AG10803 (cell line): Measurements from ENCODE around the gene LIX1.

Experiments
- DNase-seq: peaks from one replicate; pipeline ENCODE4 v3.0.0; 2010; ENCODE audit warnings: low read depth
- H3K4me3 ChIP-seq: 2 replicates; pipeline ENCODE4 v1.5.1; 2011; ENCODE audit warnings: mild to moderate bottlenecking, low read length, control low read depth
- TF ChIP-seq, protein P1 (sequence below): conservative IDR thresholded peaks from 2 replicates; pipeline ENCODE4 v1.5.1; 2011; ENCODE audit warnings: mild to moderate bottlenecking, low read length, control low read depth, inconsistent platforms

LIX1 gene

DNA sequence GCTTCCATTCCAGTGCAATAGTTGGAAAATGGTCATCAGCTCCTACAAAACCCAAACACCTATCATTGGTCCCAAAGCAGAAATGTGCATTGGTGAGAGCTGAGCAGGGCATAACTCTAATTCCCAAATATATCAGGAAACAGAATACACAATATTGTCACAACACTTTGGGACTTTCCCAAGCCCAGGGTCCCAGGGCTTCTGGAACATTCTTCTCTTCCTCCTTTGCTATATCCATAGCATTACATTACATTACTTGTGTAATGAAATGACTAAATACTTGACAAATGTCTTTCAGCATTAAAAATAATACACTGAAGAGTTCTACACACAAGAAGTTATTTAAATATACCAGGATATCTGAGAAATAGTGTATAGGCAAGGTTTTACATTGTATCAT lies 45.6 kb downstream of the LIX1 start:
- TF ChIP-seq, protein P1, sequence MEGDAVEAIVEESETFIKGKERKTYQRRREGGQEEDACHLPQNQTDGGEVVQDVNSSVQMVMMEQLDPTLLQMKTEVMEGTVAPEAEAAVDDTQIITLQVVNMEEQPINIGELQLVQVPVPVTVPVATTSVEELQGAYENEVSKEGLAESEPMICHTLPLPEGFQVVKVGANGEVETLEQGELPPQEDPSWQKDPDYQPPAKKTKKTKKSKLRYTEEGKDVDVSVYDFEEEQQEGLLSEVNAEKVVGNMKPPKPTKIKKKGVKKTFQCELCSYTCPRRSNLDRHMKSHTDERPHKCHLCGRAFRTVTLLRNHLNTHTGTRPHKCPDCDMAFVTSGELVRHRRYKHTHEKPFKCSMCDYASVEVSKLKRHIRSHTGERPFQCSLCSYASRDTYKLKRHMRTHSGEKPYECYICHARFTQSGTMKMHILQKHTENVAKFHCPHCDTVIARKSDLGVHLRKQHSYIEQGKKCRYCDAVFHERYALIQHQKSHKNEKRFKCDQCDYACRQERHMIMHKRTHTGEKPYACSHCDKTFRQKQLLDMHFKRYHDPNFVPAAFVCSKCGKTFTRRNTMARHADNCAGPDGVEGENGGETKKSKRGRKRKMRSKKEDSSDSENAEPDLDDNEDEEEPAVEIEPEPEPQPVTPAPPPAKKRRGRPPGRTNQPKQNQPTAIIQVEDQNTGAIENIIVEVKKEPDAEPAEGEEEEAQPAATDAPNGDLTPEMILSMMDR, result no peak
- no peak overlapping the region for H3K4me3 ChIP-seq
- DNase-seq, result no peak

DNA sequence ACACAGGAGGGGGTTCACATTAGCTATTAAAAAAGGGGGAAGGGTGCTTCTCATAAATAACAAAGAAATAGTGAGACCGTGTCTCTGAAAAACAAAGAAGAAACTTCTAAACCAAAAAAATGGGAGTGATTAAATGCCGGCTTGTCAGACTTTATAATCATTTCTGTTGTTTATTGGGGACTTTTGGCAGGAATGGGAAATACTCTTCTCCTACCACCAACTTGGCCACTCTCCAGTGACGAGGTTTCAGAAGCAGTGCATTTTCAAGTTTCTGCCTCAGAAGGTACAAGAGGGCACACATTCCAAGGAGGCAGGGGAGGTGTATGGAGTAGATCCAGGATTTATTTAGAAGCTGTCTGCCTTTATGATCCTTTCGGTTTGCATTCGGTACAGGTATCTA lies 46.2 kb downstream of the LIX1 start:
- DNase-seq, result peak; percentile 22
- no peak overlapping the region for H3K4me3 ChIP-seq

DNA sequence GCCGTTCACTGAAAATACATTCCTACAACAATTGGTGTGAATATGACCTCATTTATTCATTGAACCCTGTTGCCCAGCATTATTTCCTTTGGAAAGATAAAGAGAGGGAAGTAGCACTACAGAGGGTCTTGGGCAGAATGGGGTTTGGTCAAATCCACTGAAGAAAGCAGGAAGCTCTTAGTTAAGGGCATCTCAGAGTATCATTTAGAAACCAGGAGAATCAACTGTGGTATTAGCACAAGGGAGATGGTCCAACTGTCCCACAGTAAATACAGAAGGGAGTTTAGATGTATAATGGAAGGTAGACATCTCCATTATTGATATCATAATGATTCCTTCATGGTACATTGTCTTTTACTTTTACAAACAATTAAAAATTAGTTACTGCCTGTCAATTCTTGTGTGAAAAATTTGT lies 47.1 kb downstream of the LIX1 start:
- DNase-seq, result no peak
- TF ChIP-seq, protein P1, result no peak
- H3K4me3 ChIP-seq, result no peak overlapping the region

More for the DNA sequence above, 46.2 kb downstream of the LIX1 start:
- TF ChIP-seq, protein P1, result no peak

DNA sequence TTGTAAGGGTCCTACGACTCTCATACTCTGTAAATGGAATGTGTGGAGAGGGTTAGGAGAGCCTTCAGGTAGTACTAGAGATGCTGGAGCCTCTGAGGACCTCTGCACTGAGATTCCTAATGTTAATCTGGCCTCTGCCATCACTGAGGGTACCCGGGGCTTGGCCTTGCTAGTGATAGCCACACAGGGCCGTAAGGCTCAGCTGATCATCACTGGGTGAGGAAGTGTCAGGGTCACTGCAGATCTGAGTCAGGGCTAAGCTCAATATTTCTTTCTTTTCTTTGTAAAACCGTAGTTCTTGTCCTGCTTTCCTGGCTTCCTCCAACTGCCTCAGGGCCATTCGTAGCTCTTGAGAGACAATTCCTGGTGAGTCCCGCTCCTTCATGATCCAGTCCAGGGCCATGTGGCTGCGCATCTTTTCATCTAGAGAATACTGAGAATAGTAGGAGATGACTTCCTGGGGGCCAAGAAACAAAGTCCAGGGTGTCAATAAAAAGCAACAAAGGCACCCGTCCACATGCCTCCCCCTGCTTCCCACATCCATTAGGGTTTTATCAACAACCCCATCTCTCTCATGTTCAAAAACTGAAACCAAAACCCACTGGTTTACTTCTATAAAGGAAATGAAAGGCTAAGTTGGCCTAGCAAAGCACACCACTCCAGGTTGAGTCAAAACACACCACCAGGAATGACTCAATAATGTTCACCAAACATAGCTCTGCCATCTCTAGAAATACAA lies 47.7 kb downstream of the LIX1 start:
- no peak for DNase-seq
- no peak overlapping the region for H3K4me3 ChIP-seq
- TF ChIP-seq, protein P1, result no peak

DNA sequence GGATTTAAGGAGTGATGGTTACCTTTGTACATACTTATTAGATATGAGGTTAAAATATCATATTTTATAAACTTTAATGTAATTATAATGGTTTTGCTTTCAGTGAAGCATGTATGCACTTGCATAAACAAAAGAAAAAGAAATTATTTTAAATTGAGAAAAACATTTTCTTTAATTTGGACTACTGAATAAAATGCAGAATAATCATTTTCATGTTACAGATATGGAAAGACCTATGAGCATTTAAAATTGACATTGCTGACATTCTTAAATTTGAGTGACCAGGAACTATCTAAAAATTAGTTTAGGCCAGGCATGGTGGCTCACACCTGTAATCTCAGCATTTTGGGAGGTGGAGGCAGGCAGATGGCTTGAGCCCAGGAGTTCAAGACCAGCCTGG lies 49.2 kb downstream of the LIX1 start:
- no peak for DNase-seq
- no peak overlapping the region for H3K4me3 ChIP-seq
- TF ChIP-seq, protein P1, result no peak

DNA sequence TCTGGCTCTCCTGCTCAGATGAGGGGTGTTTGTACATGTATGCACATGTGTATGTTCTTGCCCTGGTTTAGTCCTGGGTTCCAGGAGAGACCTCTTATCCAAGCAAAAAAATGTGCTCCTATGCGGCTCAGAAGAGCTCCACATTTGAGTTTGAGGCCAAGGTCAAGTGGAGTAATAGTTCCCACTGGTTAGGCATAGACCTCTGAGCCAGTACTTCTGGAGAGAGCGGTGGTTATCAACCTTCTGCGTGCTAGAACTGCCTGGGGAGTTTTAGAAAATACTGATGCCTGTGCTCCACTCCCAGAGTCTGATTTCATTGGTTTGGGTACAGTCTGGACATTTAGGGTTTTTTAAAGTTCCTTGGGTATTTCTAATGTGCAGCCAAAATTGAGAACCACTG lies 51.5 kb downstream of the LIX1 start:
- no peak overlapping the region for H3K4me3 ChIP-seq
- TF ChIP-seq, protein P1, result no peak
- DNase-seq, result no peak

DNA sequence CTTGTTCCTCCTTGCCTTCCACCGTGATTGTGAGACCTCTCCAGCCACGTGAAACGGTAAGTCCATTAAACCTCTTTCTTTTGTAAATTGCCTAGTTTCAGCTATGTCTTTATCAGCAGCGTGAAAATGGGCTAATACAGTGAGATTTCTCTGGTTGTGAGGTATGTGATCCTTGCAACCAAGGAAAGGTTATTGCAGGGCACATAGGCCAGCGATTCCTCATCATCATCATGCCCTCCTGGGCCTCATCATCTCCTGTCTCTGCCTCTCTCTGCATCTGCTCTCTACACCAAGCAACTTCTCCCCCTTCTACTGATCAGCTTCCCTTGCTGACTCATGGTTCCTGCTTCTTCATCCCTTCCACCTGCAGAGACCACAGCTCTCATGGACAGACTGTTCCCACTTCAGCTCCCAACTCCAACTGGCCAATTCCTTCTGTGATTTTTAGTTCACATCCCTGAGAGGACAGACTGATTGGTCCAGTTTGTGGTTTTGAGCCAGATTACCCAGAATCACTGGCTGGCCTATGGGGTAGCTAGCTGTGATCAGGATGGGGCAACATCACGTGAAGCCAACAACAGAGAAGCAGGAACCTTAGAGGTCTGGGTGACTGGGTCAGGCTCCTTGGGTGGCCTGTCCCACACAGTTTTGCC lies 53.1 kb downstream of the LIX1 start:
- no peak overlapping the region for H3K4me3 ChIP-seq
- TF ChIP-seq, protein P1, result no peak
- no peak for DNase-seq
